ENCODE results near the gene HP. TPM values are rescaled to one million over a fixed set of nuclear protein-coding genes. Genes with fewer than 3 reads are reported as not detected.

The HP gene
- total and polyA plus RNA-seq, 2 of the 8 experiments (the other 6 are each of a cell fraction or from before 2014, with no cell fraction given), result not detected

GRCh38 chr16:72013888-72014581 lies 40.3 kb upstream of the HP start:
- Histone ChIP-seq H3K18ac (ENCODE audit: extremely low read depth, low read length) (no peak overlapping the region), H3K27me3 (replicated peaks in 1 of 4; ENCODE audit: control insufficient read depth in 3 of 4, extremely low read depth in 1 of 4, insufficient read depth in 3 of 4, low read length in 3 of 4) (no peaks in the 10 kb centered on the region), H4K8ac (ENCODE audit: extremely low read depth, insufficient read depth, low read length) (no peak overlapping the region), H2BK20ac (ENCODE audit: low read length) (no peak overlapping the region), H3K36me3 (ENCODE audit: control insufficient read depth in 2 of 4, insufficient read depth in 4 of 4, low read length in 3 of 4) (peaks cover 2 to 21% (median 15%) of the 10 kb centered on the region in 4 experiments; a peak in 5 of 8 replicates), H3K23ac (ENCODE audit: insufficient read length) (no peak overlapping the region), H3K79me1 (ENCODE audit: low read depth, low read length) (no peaks in the 10 kb centered on the region; the same call in 1 of the 2 replicates), H3K23me2 (ENCODE audit: low read depth, low read length) (no peaks in the 10 kb centered on the region), H3K9me3 (ENCODE audit: insufficient read depth in 2 of 2, low read depth in 1 of 2, low read length in 1 of 2) (no peaks in the 10 kb centered on the region), H3K9ac (replicated peaks in 1 of 4; ENCODE audit: extremely low read depth in 1 of 4, low read depth in 3 of 4, low read length in 3 of 4) (no peak overlapping the region), H3K4me3 (ENCODE audit: extremely low read depth in 1 of 4, insufficient read depth in 2 of 4, low read depth in 3 of 4, low read length in 4 of 4) (no peak overlapping the region), H4K91ac (replicated peaks; ENCODE audit: insufficient read length, low read length) (no peak overlapping the region), H4K5ac (ENCODE audit: insufficient read length, low read depth, low read length) (no peak overlapping the region), H2BK12ac (ENCODE audit: low read depth, low read length) (no peak overlapping the region), H2BK120ac (replicated peaks; ENCODE audit: low read depth, low read length) (no peak overlapping the region), H2BK5ac (ENCODE audit: low read depth, low read length) (no peak overlapping the region), H3K4me1 (replicated peaks in 1 of 4; ENCODE audit: control insufficient read depth in 3 of 4, insufficient read depth in 4 of 4, low read length in 3 of 4) (no peaks in the 10 kb centered on the region), H2AK5ac (ENCODE audit: low read depth, low read length) (no peak overlapping the region), H3K27ac (ENCODE audit: low read depth, low read length) (no peak overlapping the region), H4K20me1 (replicated peaks in 1 of 2; ENCODE audit: control insufficient read depth in 1 of 2, insufficient read depth in 2 of 2, low read length in 2 of 2) (no peaks in the 10 kb centered on the region), H3K4me2 (ENCODE audit: insufficient read depth in 1 of 2, low read depth in 2 of 2, low read length in 2 of 2) (no peak overlapping the region), H2AFZ (ENCODE audit: low read length) (no peak overlapping the region), H3K4ac (replicated peaks; ENCODE audit: insufficient read length, low read depth, low read length) (no peak overlapping the region), H3K14ac (ENCODE audit: insufficient read length) (no peak overlapping the region), H3K79me2 (ENCODE audit: control insufficient read depth in 1 of 2, insufficient read depth in 2 of 2, low read length in 2 of 2) (no peaks in the 10 kb centered on the region; a peak in 1 of 4 replicates), H2BK15ac (ENCODE audit: low read length) (no peak overlapping the region), H3K56ac (replicated peaks; ENCODE audit: insufficient read length, low read depth, low read length) (no peak overlapping the region)
- ChIA-PET POLR2A (ENCODE audit: partially characterized antibody) (interaction anchor here (0.9 to 1.6 kb wide), 3 partner anchors 11 to 76 kb away, joined by 3 to 5 read pairs (median 4); no protein-coding TSS in a partner anchor), CTCF (ENCODE audit: partially characterized antibody) (interaction anchor here (1.1 to 1.2 kb wide), 3 partner anchors 22 to 131 kb away, joined by 3 read pairs; no protein-coding TSS in a partner anchor)
- FAIRE-seq (no peak), DNase-seq (ENCODE audit: low read depth in 1 of 2, low spot score in 2 of 2) (no peak)
- TF ChIP-seq SP4 (IDR thresholded peaks at IDR 0.05; ENCODE audit: low read length), result no peak
- TF ChIP-seq TBP (IDR thresholded peaks at IDR 0.05; ENCODE audit: low read depth, low read length), result no peak
- no peak for TF ChIP-seq BACH1 (IDR thresholded peaks at IDR 0.05; ENCODE audit: low read length)
- TF ChIP-seq SP2 (IDR thresholded peaks at IDR 0.05; ENCODE audit: low read length), result no peak
- no peak for TF ChIP-seq RAD21 (IDR thresholded peaks at IDR 0.05 in 1 of 2, conservative IDR thresholded peaks at IDR 0.05 in 1 of 2; ENCODE audit: low read depth in 2 of 2, low read length in 2 of 2)
- TF ChIP-seq RBBP5 (IDR thresholded peaks at IDR 0.05; ENCODE audit: borderline replicate concordance, low read depth, low read length), result no peak
- no peak for TF ChIP-seq YY1 (IDR thresholded peaks at IDR 0.05; ENCODE audit: low read depth, low read length)
- TF ChIP-seq POLR2A (IDR thresholded peaks at IDR 0.05; ENCODE audit: control extremely low read depth in 1 of 2, low read depth in 2 of 2, low read length in 2 of 2), result no peak
- no peak for TF ChIP-seq ZNF274 (IDR thresholded peaks at IDR 0.05; ENCODE audit: borderline replicate concordance, extremely low read depth, low read length)
- no peak for TF ChIP-seq ASH2L (IDR thresholded peaks at IDR 0.05; ENCODE audit: low read length)
- no peak for TF ChIP-seq TCF12 (IDR thresholded peaks at IDR 0.05; ENCODE audit: low read depth, low read length)
- no peak for TF ChIP-seq CTBP2 (IDR thresholded peaks at IDR 0.05; ENCODE audit: borderline replicate concordance, insufficient read depth, insufficient read length, low read length)
- TF ChIP-seq CEBPB (IDR thresholded peaks at IDR 0.05; ENCODE audit: low read depth, low read length), result no peak
- TF ChIP-seq GTF2F1 (IDR thresholded peaks at IDR 0.05; ENCODE audit: borderline replicate concordance, low read depth, low read length), result no peak
- whole genome bisulfite sequencing, 2 experiments (ENCODE audit: extremely low coverage in 1 of 2, insufficient coverage in 1 of 2, insufficient read length in 1 of 2, insufficient replicate concordance in 2 of 2, low coverage in 1 of 2, low lambda C conversion rate in 2 of 2, missing lambda C conversion rate in 1 of 2), result 85% methylated on average over 15 of the region's 15 CpGs; no CpG with 5 or more reads in 1 of the 2 experiments

Measured in H1 (cell line).